ENCODE data around the gene MS4A1.
"Not testable (repeated sequence)": the region's sequence is repeated elsewhere in the genome, so short reads cannot be mapped to it uniquely, and the experiment has no call there.

The MS4A1 gene

DNA sequence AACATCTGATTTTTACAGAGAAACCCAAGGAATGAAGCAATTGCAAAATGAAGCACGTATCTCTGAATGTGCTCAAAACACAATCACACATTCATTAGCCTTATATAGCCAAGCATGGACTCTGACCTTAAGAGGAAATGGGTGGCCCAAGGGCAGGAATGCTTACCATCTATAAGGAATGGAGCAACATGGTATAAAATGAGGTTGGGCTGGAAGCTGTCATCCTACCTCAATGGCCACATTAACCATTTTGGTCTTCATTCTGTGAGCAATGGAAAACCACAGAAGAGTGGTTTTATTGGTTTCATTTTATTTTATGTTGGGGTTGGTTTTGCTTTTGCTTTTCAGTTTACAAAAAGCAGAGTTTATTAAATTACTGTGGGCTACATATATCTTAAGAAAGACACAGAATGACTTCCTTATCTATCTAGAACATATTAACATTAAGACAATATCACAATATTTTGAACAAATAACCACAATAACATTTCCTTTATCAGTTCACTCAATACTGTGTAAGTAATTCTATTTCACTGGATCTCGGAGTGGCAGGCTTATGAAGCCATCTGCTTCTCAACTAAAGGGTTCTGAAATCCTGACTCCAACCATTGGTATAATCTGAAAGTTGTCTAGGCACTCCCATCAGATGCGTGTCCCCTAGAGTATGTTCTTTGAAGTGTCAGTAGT, 48.7 kb downstream of the MS4A1 start:
- DNase-seq = no peak

DNA sequence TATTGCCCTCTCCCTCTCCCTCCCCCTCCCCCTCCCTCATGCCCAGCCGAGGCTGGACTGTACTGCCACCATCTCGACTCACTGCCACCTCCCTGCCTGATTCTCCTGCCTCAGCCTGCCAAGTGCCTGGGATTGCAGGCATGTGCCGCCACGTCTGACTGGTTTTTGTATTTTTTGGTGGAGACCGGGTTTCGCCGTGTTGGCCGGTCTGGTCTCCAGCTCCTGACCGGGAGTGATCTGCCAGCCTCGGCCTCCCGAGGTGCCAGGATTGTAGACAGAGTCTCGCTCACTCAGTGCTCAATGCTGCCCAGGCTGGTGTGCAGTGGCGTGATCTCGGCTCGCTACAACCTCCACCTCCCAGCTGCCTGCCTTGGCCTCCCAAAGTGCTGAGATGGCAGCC, 54.0 kb downstream of the MS4A1 start:
- DNase-seq = not testable (repeated sequence)

DNA sequence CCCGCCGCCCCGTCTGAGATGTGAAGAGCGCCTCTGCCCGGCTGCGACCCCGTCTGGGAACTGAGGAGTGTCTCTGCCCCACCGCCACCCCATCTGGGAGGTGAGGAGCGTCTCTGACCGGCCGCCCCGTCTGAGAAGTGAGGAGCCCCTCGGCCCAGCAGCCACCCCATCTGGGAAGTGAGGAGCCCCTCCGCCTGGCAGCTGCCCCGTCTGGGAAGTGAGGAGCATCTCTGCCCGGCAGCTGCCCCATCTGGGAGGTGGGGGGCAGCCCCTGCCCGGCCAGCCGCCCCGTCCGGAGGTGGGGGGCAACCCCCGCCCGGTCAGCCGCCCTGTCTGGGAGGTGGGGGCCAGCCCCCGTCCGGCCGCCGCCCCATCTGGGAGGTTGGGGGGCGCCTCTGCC, 54.6 kb downstream of the MS4A1 start:
- not testable (repeated sequence) for DNase-seq

DNA sequence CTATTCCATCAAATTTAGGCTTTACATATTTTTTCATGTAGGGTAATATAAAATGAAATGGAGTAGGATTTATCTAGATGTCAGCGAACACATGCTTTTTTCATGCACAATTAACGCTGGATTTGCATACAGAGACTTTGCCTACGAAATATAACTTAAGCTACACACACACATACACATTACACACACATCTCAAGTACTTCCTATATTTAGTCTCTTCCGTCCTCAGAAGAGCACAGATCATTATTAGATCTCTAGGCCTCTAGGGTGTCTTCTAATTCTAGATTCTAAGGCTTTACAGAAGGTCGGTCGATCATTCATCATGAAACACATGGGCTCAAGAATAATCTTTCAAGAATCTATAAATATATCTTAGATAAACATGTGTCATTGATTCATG, 55.7 kb downstream of the MS4A1 start:
- DNase-seq = no peak

DNA sequence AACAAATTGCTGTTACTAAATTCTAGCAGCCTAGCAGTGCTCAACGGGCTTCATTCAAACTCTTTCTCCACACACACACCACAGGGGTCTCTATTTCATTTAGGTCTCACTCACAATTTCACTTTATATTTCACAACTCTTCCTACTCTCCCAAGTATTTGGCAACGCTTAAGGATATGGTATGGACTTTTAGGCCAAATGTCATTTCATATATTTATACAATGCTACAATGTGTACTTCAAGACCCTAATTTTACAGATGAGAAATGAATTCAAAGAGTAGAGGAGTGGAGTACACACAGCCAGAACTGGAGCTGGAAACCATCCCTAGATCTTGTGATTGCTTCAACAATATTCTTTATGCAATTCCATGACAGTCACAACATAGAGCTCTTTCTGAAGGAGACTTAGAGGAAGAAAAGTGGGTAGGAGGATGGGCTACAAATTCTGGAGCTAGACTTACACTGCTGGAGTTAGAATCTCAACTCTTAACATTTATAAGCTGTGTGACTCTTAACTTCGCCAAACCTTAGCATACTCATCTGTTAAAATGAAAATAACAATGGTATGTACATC, 57.1 kb downstream of the MS4A1 start:
- DNase-seq = no peak

DNA sequence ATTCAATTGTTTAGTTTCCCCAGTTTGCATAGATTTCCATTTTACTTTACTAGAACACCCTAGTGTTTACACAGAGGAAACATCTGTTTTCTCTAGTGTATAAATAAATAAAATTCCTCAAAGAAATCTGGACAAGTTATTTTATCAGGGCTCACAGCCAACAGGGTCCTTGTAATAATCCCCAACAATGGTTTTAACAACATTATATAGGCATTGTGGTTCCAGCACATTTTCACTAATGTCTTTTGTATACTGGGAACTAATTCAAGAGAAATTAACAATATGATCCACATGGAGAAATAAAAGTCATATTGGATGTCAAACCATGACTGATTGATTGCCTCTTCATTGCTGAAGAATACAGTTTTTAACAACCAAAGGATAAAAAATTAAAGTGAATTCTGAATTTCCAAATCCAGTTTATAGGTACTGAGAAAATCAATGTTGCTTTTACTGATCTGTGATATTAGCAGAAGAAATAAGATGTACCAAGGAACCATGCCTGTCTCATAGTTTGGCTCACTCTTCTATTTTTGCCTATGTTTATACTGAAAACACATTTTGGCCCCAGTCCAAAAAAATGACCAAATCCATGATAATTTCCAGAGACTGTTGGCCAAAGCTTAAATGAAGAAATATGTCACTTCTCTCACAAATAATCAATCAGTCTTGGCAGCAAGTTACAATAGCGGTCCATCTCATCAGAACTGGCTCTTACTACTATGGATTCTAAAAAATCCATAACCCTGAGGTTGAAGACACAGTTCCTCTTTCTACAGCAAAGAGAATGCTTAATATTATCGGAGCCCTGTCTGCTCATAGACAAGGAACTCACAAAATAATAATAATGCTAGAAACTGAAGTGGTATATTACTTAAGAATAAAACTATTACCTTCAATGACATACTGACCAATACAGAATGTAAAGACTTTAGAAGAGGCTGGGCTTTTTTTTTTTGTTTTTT, 58.1 kb downstream of the MS4A1 start:
- no peak for DNase-seq

DNA sequence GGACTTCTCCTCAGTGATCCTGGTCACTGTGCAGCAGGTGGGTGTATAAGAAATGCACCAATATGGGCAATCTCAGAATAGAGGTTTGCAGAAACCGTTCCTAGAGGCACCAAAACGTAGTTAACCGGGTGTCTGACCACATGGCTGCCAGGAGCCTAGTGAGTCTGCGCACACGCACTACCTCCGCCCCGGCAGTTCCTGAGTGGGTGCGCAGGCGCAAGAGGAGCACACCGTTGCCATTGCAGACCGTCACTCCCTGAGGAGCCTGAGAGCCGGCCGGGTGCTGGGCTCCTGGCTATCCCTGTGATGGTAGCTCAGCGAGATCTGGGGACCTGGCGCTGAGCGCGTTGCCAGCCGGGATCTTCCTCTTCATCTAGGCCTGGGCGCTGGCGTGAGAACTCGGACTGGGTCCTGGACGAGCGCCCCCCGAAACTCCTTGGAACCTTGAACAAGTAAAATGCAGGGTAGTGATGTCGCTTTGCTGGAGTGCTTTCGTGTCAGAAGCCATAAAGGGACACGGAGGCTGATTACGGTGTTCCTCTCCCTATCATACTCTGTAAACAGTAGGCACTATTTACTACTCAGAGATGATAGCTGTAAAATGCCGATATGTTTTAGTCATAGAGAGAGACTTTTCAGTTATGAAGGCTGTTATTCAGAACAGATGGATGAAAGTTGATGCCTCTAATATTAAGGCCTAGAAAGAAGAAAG, 59.7 kb downstream of the MS4A1 start, which contains the start of gene MS4A13:
Gene MS4A13, plus strand, starts transcription at position 249 of the 712 bp plus-strand sequence. CDS start 2,692 bp downstream, outside the sequence.
- no peak for DNase-seq

Measured in NCI-H1694 (cell line).